Measurements from ENCODE around the gene AZIN2. TPM values are rescaled to one million over a fixed set of nuclear protein-coding genes. Genes with fewer than 3 reads are reported as not detected.
"Not testable (repeated sequence)": the region's sequence is repeated elsewhere in the genome, so short reads cannot be mapped to it uniquely, and the experiment has no call there.

AZIN2 gene
- total RNA-seq, 6 donors from 2014 or later = 1.5 to 4.8 (median 2.8) TPM

DNA sequence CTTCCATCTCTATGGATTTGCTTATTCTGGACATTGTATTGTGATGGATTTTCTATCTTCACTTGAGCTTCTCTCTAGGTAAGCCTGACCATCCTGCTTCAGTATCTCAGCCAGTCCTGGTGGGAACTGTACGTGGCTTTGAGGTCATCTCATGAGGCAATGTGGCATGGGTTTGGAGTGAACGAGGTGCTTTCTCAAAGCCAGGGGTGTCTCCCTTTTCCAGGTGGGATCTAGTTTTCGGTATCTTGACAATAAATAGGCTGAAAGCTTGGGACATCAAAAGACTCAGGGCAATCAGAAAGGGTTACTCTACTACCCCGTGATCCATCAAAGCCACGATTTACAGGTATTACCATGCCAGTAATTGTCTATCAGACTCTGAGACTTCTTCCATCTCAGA, 40.8 kb downstream of the AZIN2 start:
- TF ChIP-seq EP300 (IDR thresholded peaks at IDR 0.05) (no peak), POLR2AphosphoS5 (IDR thresholded peaks at IDR 0.05) (no peak), POLR2A (IDR thresholded peaks at IDR 0.05) (no peak)
- TF ChIP-seq, protein P1, sequence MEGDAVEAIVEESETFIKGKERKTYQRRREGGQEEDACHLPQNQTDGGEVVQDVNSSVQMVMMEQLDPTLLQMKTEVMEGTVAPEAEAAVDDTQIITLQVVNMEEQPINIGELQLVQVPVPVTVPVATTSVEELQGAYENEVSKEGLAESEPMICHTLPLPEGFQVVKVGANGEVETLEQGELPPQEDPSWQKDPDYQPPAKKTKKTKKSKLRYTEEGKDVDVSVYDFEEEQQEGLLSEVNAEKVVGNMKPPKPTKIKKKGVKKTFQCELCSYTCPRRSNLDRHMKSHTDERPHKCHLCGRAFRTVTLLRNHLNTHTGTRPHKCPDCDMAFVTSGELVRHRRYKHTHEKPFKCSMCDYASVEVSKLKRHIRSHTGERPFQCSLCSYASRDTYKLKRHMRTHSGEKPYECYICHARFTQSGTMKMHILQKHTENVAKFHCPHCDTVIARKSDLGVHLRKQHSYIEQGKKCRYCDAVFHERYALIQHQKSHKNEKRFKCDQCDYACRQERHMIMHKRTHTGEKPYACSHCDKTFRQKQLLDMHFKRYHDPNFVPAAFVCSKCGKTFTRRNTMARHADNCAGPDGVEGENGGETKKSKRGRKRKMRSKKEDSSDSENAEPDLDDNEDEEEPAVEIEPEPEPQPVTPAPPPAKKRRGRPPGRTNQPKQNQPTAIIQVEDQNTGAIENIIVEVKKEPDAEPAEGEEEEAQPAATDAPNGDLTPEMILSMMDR (IDR thresholded peaks at IDR 0.05) = no peak
- Histone ChIP-seq H3K27me3 (no peaks in the 10 kb centered on the region), H3K4me1 (peaks cover 5 to 9% (median 5%) of the 10 kb centered on the region in 4 donors), H3K9me3 (no peaks in the 10 kb centered on the region), H3K36me3 (no peaks in the 10 kb centered on the region), H3K4me3 (no peak overlapping the region), H3K27ac (no peak overlapping the region)
- ATAC-seq (ENCODE audit: low FRiP score in 2 of 2) = no peak
- WGBS, 2 donors = 74 to 88% methylated on average over 5 of the region's 5 CpGs
- DNase-seq = no peak

DNA sequence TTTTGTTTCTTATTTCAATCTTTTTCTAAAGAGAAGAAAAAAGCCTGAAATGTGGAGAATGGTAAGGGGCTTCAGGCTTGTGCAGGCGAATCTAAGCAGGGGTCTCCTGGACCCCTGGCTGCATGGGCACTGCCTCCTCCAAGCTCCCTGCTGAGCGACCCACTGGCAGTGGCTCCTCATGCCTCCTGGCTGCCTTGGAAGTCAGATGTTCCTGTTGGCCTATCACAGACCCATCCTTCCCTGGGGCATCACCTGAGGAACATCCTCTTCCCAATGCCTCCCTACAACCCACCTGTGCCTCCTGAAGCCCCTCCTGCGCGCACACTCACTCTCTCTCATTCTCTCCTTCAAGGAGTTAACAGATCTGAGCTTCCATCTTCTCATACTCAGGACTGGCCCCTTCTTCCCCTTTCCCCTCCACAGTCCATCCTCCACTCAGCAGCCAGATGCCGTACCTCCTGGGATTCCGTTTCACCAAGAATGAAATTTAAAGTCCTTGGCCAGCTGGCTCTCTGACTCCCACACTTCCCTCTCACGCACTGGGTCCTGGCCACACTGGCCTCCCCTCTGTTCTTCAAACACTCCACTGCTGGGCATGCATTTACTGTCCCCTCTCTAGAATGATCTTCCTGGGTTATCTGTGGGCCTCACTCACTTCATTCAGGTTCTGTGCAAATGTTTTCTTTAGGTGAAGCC, 41.7 kb downstream of the AZIN2 start:
- WGBS, 2 donors = 78 to 84% methylated on average over 7 of the region's 7 CpGs
- Histone ChIP-seq H3K36me3 (no peaks in the 10 kb centered on the region), H3K4me1 (peaks cover 5 to 10% (median 7%) of the 10 kb centered on the region in 4 donors), H3K27me3 (no peaks in the 10 kb centered on the region), H3K9me3 (no peaks in the 10 kb centered on the region), H3K27ac (no peak overlapping the region), H3K4me3 (no peak overlapping the region)
- DNase-seq = no peak
- TF ChIP-seq, protein P1 (IDR thresholded peaks at IDR 0.05) = no peak
- TF ChIP-seq EP300 (IDR thresholded peaks at IDR 0.05) (no peak), POLR2A (IDR thresholded peaks at IDR 0.05) (no peak), POLR2AphosphoS5 (IDR thresholded peaks at IDR 0.05) (no peak)
- no peak for ATAC-seq (ENCODE audit: low FRiP score in 2 of 2)

DNA sequence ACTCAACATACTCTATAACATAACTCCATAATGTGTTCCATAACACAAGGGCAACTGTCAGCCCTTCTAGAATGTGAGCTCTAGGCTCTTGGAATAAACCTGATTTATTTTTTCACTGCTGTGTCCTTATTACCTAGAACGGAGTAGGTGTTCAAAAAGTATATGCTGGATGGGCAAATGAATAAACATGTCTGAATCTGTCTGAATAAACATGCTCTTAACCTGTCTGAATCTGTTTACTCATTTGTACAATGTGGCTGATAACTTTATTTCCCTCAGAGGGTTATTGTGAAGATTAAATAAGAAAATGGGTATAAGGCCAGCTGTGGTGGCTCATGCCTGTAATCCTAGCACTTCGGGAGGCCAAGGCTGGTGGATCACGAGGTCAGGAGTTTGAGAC, 42.3 kb downstream of the AZIN2 start:
- Histone ChIP-seq H3K4me1 (peaks cover 11 to 17% (median 13%) of the 10 kb centered on the region in 4 donors), H3K27ac (no peak overlapping the region), H3K9me3 (no peaks in the 10 kb centered on the region), H3K36me3 (no peaks in the 10 kb centered on the region), H3K4me3 (no peak overlapping the region), H3K27me3 (no peaks in the 10 kb centered on the region)
- TF ChIP-seq EP300 (IDR thresholded peaks at IDR 0.05) = no peak
- no peak for TF ChIP-seq POLR2A (IDR thresholded peaks at IDR 0.05)
- TF ChIP-seq, protein P1 (IDR thresholded peaks at IDR 0.05) = no peak
- no peak for TF ChIP-seq POLR2AphosphoS5 (IDR thresholded peaks at IDR 0.05)
- 84 to 90% methylated on average over 3 of the region's 3 CpGs for WGBS, 2 donors
- ATAC-seq (ENCODE audit: low FRiP score in 2 of 2) = no peak
- DNase-seq = no peak

DNA sequence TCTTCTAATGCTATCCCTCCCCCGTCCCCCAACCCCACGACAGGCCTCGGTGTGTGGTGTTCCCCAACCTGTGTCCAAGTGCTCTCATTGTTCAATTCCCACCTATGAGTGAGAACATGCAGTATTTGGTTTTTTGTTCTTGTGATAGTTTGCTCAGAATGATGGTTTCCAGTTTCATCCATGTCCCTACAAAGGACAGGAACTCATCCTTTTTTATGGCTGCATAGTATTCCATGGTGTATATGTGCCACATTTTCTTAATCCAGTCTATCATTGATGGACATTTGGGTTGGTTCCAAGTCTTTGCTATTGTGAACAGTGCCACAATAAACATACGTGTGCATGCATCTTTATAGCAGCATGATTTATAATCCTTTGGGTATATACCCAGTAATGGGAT, 43.7 kb downstream of the AZIN2 start:
- 93 to 96% methylated on average over 4 of the region's 4 CpGs for WGBS, 2 donors
- H3K4me3 ChIP-seq; H3K27ac ChIP-seq; H3K9me3 ChIP-seq; ATAC-seq (ENCODE audit: low FRiP score in 2 of 2); H3K36me3 ChIP-seq; DNase-seq; H3K27me3 ChIP-seq: not testable (repeated sequence)
- peaks cover 14 to 23% (median 16%) of the 10 kb centered on the region in 4 donors for H3K4me1 ChIP-seq

DNA sequence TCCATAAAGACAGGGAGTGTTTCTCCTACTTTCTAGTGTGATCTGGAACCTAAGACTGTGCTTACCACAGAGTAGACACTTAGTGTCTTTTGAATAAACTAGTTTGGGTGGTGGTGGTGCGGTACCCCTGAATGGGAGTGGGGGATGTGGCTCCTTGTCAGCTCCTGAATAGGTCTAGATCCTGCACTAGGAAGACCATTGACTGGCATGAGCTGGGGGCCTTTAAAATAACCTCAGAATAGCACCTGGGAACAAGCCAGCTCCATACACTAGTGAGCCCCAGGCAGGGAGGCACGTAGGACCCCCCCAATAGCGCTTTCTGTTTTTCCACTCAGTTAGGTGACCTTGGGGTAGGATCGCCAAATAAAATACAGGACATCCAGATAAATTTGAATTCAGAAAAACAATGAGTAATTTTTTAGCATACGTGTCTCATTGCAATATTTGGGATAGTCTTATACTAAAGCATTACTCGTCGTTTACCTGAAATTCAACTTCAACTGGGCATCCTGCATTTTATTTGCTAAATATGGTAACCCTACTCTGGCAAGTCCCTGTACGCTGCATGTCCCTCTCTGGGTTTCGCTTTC, 45.6 kb downstream of the AZIN2 start:
- WGBS, 2 donors = 32 to 33% methylated on average over 8 to 9 of the region's 9 CpGs
- DNase-seq (no peak), ATAC-seq (ENCODE audit: low FRiP score in 2 of 2) (no peak)
- TF ChIP-seq, protein P1 (IDR thresholded peaks at IDR 0.05) = no peak
- peaks cover 14 to 23% (median 16%) of the 10 kb centered on the region in 4 donors for H3K4me1 ChIP-seq
- H3K9me3 ChIP-seq = no peaks in the 10 kb centered on the region
- H3K27me3 ChIP-seq = no peaks in the 10 kb centered on the region
- peak overlapping the region; percentile 69 to 90 (median 86) for H3K27ac ChIP-seq
- peak overlapping the region; percentile 60 to 72 (median 62) for H3K4me3 ChIP-seq
- H3K36me3 ChIP-seq = no peaks in the 10 kb centered on the region

All from upper lobe of left lung (tissue), 6 donors.